GM23338 (cell line): ENCODE results near the gene ATP1A4.

Source experiments
- CREB1 ChIP-seq: fragments of 250-450 bp; sonication (Bioruptor Pico); IDR thresholded peaks from 2 replicates; pipeline ENCODE4 v1.5.0; 2020; ENCODE audit warnings: low read depth, mild to moderate bottlenecking, moderate library complexity
- JUNB ChIP-seq: IDR thresholded peaks from one replicate; pipeline ENCODE4 v1.6.1; 2016; ENCODE audit warnings: antibody characterized with exemption; ENCODE audit not compliant: unreplicated experiment
- POLR2AphosphoS5 ChIP-seq: IDR thresholded peaks from 2 replicates; pipeline ENCODE4 v1.6.1; 2016; ENCODE audit warnings: antibody characterized with exemption, low read depth
- TF ChIP-seq, protein P1 (sequence below): IDR thresholded peaks from one replicate; pipeline ENCODE4 v1.6.1; 2018; ENCODE audit warnings: antibody characterized with exemption; ENCODE audit not compliant: unreplicated experiment
- TF ChIP-seq, protein P2 (sequence below), 2 experiments: fragments of 200-600 bp in 1 of 2; sonication (generic) in 1 of 2; conservative IDR thresholded peaks; 2 replicates each; pipeline versions ENCODE4 v1.5.1 to v1.6.1; 2016 to 2017; ENCODE audit warnings: antibody characterized with exemption in 2 of 2, low read depth in 2 of 2, mild to moderate bottlenecking in 2 of 2, moderate library complexity in 1 of 2

DNA sequence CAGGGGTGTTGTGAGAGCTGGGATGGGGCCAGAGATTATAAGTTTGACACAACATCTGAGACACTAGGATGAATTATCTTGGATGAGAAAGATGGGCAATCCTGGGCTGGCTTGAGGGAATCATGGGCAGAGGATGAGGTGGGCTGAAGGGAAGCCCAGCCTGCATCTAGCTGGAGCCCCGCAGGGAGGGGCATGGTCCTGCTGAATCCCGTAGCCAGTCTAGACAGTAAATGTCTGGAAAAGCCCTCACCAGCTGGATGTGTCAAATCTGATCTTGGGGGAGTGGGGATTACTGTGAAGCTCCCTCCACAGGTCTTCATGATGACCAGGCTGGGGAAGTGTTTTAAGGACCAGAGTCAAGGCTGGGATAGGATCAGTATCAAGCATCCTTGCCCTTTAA is 35.3 kb downstream of the ATP1A4 start:
- TF ChIP-seq, protein P1, sequence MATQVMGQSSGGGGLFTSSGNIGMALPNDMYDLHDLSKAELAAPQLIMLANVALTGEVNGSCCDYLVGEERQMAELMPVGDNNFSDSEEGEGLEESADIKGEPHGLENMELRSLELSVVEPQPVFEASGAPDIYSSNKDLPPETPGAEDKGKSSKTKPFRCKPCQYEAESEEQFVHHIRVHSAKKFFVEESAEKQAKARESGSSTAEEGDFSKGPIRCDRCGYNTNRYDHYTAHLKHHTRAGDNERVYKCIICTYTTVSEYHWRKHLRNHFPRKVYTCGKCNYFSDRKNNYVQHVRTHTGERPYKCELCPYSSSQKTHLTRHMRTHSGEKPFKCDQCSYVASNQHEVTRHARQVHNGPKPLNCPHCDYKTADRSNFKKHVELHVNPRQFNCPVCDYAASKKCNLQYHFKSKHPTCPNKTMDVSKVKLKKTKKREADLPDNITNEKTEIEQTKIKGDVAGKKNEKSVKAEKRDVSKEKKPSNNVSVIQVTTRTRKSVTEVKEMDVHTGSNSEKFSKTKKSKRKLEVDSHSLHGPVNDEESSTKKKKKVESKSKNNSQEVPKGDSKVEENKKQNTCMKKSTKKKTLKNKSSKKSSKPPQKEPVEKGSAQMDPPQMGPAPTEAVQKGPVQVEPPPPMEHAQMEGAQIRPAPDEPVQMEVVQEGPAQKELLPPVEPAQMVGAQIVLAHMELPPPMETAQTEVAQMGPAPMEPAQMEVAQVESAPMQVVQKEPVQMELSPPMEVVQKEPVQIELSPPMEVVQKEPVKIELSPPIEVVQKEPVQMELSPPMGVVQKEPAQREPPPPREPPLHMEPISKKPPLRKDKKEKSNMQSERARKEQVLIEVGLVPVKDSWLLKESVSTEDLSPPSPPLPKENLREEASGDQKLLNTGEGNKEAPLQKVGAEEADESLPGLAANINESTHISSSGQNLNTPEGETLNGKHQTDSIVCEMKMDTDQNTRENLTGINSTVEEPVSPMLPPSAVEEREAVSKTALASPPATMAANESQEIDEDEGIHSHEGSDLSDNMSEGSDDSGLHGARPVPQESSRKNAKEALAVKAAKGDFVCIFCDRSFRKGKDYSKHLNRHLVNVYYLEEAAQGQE, result no peak
- TF ChIP-seq, protein P2, sequence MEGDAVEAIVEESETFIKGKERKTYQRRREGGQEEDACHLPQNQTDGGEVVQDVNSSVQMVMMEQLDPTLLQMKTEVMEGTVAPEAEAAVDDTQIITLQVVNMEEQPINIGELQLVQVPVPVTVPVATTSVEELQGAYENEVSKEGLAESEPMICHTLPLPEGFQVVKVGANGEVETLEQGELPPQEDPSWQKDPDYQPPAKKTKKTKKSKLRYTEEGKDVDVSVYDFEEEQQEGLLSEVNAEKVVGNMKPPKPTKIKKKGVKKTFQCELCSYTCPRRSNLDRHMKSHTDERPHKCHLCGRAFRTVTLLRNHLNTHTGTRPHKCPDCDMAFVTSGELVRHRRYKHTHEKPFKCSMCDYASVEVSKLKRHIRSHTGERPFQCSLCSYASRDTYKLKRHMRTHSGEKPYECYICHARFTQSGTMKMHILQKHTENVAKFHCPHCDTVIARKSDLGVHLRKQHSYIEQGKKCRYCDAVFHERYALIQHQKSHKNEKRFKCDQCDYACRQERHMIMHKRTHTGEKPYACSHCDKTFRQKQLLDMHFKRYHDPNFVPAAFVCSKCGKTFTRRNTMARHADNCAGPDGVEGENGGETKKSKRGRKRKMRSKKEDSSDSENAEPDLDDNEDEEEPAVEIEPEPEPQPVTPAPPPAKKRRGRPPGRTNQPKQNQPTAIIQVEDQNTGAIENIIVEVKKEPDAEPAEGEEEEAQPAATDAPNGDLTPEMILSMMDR (conservative IDR thresholded peaks at IDR 0.05; ENCODE audit: low read depth in 2 of 2), result no peak
- TF ChIP-seq JUNB (no peak), POLR2AphosphoS5 (no peak), CREB1 (CRISPR knock-in tag) (no peak)
